Neural cell (in vitro differentiated cells): ENCODE measurements around the gene KCNK7. TPM values are rescaled to one million over a fixed set of nuclear protein-coding genes. Genes with fewer than 3 reads are reported as not detected.

Experiments
- polyA plus RNA-seq: library from polyadenylated mRNA; depleted of rRNA; stranded (reverse); fragments of >200 nt; gene quantifications from 2 replicates; pipeline ENCODE4 v1.2.3, GENCODE V29; 2014
- small RNA-seq, 3 experiments: library from RNA; depleted of rRNA; stranded (forward); fragments of <200 nt; gene quantifications; one replicate each; pipeline ENCODE3, GENCODE V24; 2012

KCNK7 gene
- polyA plus RNA-seq, 1 donor from 2014 or later = 1.1 TPM

Small RNA genes lying within 50 kb of the gene (small RNA-seq; reads per million reads assigned to genes)
- gene AP001362.1 = 0 reads per million in 3 experiments
- gene MIR4690 = 0 reads per million in 3 experiments

Other genes starting within 250 kb of the KCNK7 start
- gene TIGD3, start 241.0 kb downstream of the KCNK7 start, polyA plus RNA-seq = 16.1 and 23.1 TPM in 2 replicates
- gene SLC25A45, start 213.2 kb downstream of the KCNK7 start, polyA plus RNA-seq = 0.66 TPM in 1 of 2 replicates, not detected in the other
- 17.2 and 22.2 TPM in 2 replicates for gene FRMD8, start 209.2 kb downstream of the KCNK7 start, polyA plus RNA-seq
- gene NEAT1, start 173.0 kb downstream of the KCNK7 start, polyA plus RNA-seq = 2.6 and 4.2 TPM in 2 replicates
- 1,383 and 1,630 TPM in 2 replicates for gene MALAT1, start 96.8 kb downstream of the KCNK7 start, polyA plus RNA-seq
- gene SCYL1, start 70.7 kb downstream of the KCNK7 start, polyA plus RNA-seq = 48.3 and 56.2 TPM in 2 replicates
- gene LTBP3, start 37.4 kb downstream of the KCNK7 start, polyA plus RNA-seq = 3.5 and 4.6 TPM in 2 replicates
- gene ZNRD2, start 25.3 kb downstream of the KCNK7 start, polyA plus RNA-seq = 35.4 and 36.2 TPM in 2 replicates
- gene FAM89B, start 23.3 kb downstream of the KCNK7 start, polyA plus RNA-seq = 75.1 and 86.1 TPM in 2 replicates
- 18.3 and 19.8 TPM in 2 replicates for gene EHBP1L1, start 19.7 kb downstream of the KCNK7 start, polyA plus RNA-seq
- 3.9 and 6.6 TPM in 2 replicates for gene MAP3K11, start 18.4 kb upstream of the KCNK7 start, polyA plus RNA-seq
- gene PCNX3, start 20.0 kb upstream of the KCNK7 start, polyA plus RNA-seq = 7.8 and 8.1 TPM in 2 replicates
- gene SIPA1, start 42.3 kb upstream of the KCNK7 start, polyA plus RNA-seq = 0.16 and 6.5 TPM in 2 replicates
- 19.3 and 19.5 TPM in 2 replicates for gene RELA, start 67.1 kb upstream of the KCNK7 start, polyA plus RNA-seq
- gene KAT5, start 116.5 kb upstream of the KCNK7 start, polyA plus RNA-seq = 102 and 109 TPM in 2 replicates
- gene RNASEH2C, start 125.0 kb upstream of the KCNK7 start, polyA plus RNA-seq = 38.4 and 43.8 TPM in 2 replicates
- 0.52 and 1.3 TPM in 2 replicates for gene AP5B1, start 185.2 kb upstream of the KCNK7 start, polyA plus RNA-seq
- gene OVOL1, start 191.3 kb upstream of the KCNK7 start, polyA plus RNA-seq = not detected in 2 replicates
- gene SNX32, start 238.2 kb upstream of the KCNK7 start, polyA plus RNA-seq = 12.6 and 16.0 TPM in 2 replicates